Testis (tissue), 3 donors: Measurements from ENCODE around the gene SPAST. TPM values are rescaled to one million over a fixed set of nuclear protein-coding genes. Genes with fewer than 3 reads are reported as not detected.
"Not testable (repeated sequence)": the region's sequence is repeated elsewhere in the genome, so short reads cannot be mapped to it uniquely, and the experiment has no call there.

Experiments
- DNase-seq: peaks from one replicate; pipeline ENCODE4 v3.0.0-alpha.2; 2019
- H3K27ac ChIP-seq, 2 donors: fragments of 200-600 bp; sonication (generic); one replicate each; pipeline ENCODE4 v1.5.1; 2019
- H3K27me3 ChIP-seq: fragments of 200-600 bp; sonication (generic); one replicate; pipeline ENCODE4 v1.5.1; 2019
- H3K36me3 ChIP-seq: fragments of 200-600 bp; sonication (generic); one replicate; pipeline ENCODE4 v1.5.1; 2017; ENCODE audit warnings: low read depth; ENCODE audit errors: missing control alignments
- H3K4me1 ChIP-seq: fragments of 200-600 bp; sonication (generic); one replicate; pipeline ENCODE4 v1.5.1; 2019
- H3K4me3 ChIP-seq, 2 donors: fragments of 200-600 bp; sonication (generic); one replicate each; pipeline ENCODE4 v1.5.1; 2017 to 2019
- H3K9me3 ChIP-seq: fragments of 200-600 bp; sonication (generic); one replicate; pipeline ENCODE4 v1.5.1; 2017
- CTCF ChIP-seq, 3 experiments: fragments of 450-650 bp in 2 of 3; fragments of 200-600 bp in 1 of 3; sonication (generic) in 1 of 3; IDR thresholded peaks; one replicate each; pipeline ENCODE4 v1.5.1; 2016 to 2019; ENCODE audit warnings: antibody characterized with exemption in 3 of 3, mild to moderate bottlenecking in 2 of 3, moderate library complexity in 1 of 3
- POLR2A ChIP-seq: fragments of 450-650 bp; IDR thresholded peaks from one replicate; pipeline ENCODE4 v1.6.1; 2017; ENCODE audit warnings: antibody characterized with exemption, mild to moderate bottlenecking, moderate library complexity
- WGBS, 2 donors: methylation state at CpG; one replicate each; pipeline ENCODE4 v1.1.5; 2018; 5-methylcytosine and 5-hydroxymethylcytosine counted together
- intact Hi-C: fragments of 100-400 bp; cut with DNase I; formaldehyde crosslinking; loops from one replicate; pipeline ENCODE4 v1.15.1; 2023; ENCODE audit warnings: low total_unique reads
- polyA plus RNA-seq: library from polyadenylated mRNA; stranded (reverse); fragments of 350-450 nt; fragmentation: Illumina TruSeq; extraction: RNeasy Lipid Tissue Mini Kit (QIAGEN cat#74804); gene quantifications from one replicate; pipeline ENCODE4 v1.2.3, GENCODE V29; 2014; ENCODE audit warnings: low read depth, low replicate concordance; ENCODE audit not compliant: insufficient read depth
- total RNA-seq, 2 donors: library from RNA; depleted of rRNA; stranded (reverse); fragments of >200 nt; gene quantifications; one replicate each; pipeline ENCODE4 v1.2.3, GENCODE V29; 2016

SPAST gene
- total and polyA plus RNA-seq, 3 donors from 2014 or later = 18.4 to 34.2 (median 28.3) TPM

DNA sequence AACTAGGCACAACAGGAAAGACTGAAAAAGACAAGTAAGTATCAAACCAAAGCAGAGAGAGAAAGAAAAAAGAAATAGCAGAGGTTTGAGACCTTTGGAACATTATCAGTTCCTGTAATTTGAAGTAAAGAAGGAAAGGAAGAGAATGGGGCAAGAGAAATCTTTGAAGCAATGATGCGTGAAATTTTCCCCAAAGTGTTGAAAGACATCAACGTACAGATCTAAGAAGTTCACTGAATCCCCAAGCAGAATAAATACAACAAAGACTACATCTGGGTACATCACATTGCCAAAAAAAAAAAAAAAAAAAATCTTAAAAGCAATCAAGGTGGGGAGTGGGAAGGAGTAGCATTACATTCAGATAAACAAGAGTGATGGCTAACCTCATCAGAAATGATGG is 96.3 kb downstream of the SPAST start:
- Histone ChIP-seq H3K36me3 (no peaks in the 10 kb centered on the region), H3K4me1 (no peaks in the 10 kb centered on the region), H3K27ac (no peak overlapping the region), H3K4me3 (no peak overlapping the region), H3K9me3 (no peaks in the 10 kb centered on the region), H3K27me3 (no peaks in the 10 kb centered on the region)
- no peak for TF ChIP-seq POLR2A
- no peak for TF ChIP-seq CTCF (IDR thresholded peaks at IDR 0.05)
- DNase-seq = no peak
- intact Hi-C loops = no loop called here
- WGBS, 2 donors = 93 to 100% methylated on average over 2 of the region's 2 CpGs

- 68 to 71% methylated on average over 2 of the region's 2 CpGs for WGBS, 2 donors
- no peaks in the 10 kb centered on the region for H3K36me3 ChIP-seq
- no peaks in the 10 kb centered on the region for H3K27me3 ChIP-seq
- intact Hi-C loops = no loop called here
- H3K4me1 ChIP-seq = no peaks in the 10 kb centered on the region
- H3K4me3 ChIP-seq = no peak overlapping the region
- H3K27ac ChIP-seq = no peak overlapping the region
- DNase-seq = no peak
- no peaks in the 10 kb centered on the region for H3K9me3 ChIP-seq
- TF ChIP-seq CTCF (IDR thresholded peaks at IDR 0.05) = no peak
- no peak for TF ChIP-seq POLR2A
Observed at GRCh38 chr2:32161296-32161695, 97.9 kb downstream of the SPAST start.

DNA sequence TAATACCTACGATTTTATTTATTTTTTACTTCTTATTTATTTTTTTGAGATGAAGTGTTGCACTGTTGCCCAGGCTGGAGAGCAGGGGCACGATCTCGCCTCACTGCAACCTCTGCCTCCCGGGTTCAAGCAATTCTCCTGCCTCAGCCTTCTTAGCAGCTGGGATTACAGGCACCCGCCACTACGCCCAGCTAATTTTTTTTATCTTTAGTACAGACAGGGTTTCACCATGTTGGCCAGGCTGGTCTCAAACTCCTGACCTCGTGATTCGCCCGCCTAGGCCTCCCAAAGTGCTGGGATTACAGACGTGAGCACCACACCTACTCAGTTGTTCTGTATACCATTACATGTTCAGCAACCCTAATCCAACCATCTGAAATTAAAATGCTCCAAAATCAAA is 100.9 kb downstream of the SPAST start:
- H3K9me3 ChIP-seq, H3K4me1 ChIP-seq, intact Hi-C loops, H3K27ac ChIP-seq, DNase-seq, H3K36me3 ChIP-seq, H3K27me3 ChIP-seq, H3K4me3 ChIP-seq: not testable (repeated sequence)
- WGBS, 2 donors = 65 to 85% methylated on average over 10 of the region's 10 CpGs

DNA sequence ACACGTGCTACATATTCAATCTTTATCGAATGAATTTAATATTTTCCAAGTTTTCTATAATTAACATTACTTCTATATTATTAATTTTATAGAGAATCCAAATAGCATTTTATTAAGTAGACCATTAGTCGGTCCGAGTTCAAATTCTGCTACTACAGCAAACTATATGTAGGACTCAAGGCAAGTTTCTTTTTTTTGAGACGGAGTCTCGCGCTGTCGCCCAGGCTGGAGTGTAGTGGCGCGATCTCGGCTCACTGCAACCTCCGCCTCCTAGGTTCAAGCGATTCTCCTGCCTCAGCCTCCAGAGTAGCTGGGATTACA is 101.6 kb downstream of the SPAST start:
- H3K4me1 ChIP-seq, H3K36me3 ChIP-seq, intact Hi-C loops, DNase-seq, H3K9me3 ChIP-seq, H3K27me3 ChIP-seq: not testable (repeated sequence)
- peak overlapping the region; percentile 80 to 84 for H3K4me3 ChIP-seq
- 4 to 5% methylated on average over 13 of the region's 13 CpGs for WGBS, 2 donors
- H3K27ac ChIP-seq = peak overlapping the region; percentile 75 to 81

DNA sequence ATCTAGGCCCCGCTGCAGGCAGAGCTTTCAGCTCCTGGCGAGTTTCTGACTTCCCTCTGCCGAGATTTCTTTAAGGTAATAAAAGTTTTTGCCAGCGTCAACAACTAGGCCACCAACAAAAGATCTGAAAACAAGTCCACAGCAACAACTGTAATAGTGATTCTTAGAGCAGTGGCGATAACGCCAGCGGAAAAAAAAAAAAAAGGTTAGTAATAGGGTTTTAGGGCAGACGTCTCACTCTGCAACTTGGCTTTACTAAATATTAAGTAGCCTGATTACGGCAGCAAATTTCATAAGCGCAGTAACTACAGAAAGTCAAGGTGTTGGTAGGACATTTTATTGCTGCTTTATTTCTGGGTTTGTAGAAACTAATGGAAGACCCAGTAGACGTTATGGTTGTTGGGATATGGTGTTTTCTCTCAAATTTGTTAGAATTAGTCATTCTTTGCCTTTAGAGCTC is 102.8 kb downstream of the SPAST start:
- 1 to 2% methylated on average over 11 of the region's 11 CpGs for WGBS, 2 donors
- Histone ChIP-seq H3K9me3 (no peaks in the 10 kb centered on the region), H3K27ac (peak overlapping the region; percentile 65 to 81), H3K4me3 (peak overlapping the region; percentile 80 to 84), H3K4me1 (peaks cover 5% of the 10 kb centered on the region), H3K27me3 (no peaks in the 10 kb centered on the region), H3K36me3 (no peaks in the 10 kb centered on the region)
- intact Hi-C loops = no loop called here
- no peak for DNase-seq
- TF ChIP-seq CTCF (IDR thresholded peaks at IDR 0.05) (no peak), POLR2A (no peak)

GRCh38 chr2:32168513-32168912 is 105.2 kb downstream of the SPAST start:
- peaks cover 5% of the 10 kb centered on the region for H3K4me1 ChIP-seq
- H3K27me3 ChIP-seq = no peaks in the 10 kb centered on the region
- H3K4me3 ChIP-seq = no peak overlapping the region
- H3K9me3 ChIP-seq = no peaks in the 10 kb centered on the region
- no peak for DNase-seq
- intact Hi-C loops = no loop called here
- H3K27ac ChIP-seq = no peak overlapping the region
- no peaks in the 10 kb centered on the region for H3K36me3 ChIP-seq
- WGBS, 2 donors = 50 to 76% methylated on average over 2 of the region's 2 CpGs
- TF ChIP-seq POLR2A = no peak
